ENCODE data around the gene HIVEP3. TPM values are rescaled to one million over a fixed set of nuclear protein-coding genes. Genes with fewer than 3 reads are reported as not detected.

HIVEP3 gene
- polyA plus RNA-seq, 3 donors = 3.3 to 4.0 (median 3.7) TPM

GRCh38 chr1:41894101-41894807 is 24.5 kb downstream of the HIVEP3 start:
- DNase-seq = no peak

GRCh38 chr1:41892301-41892781 is 26.4 kb downstream of the HIVEP3 start:
- DNase-seq = peak; percentile 41

- no peak for DNase-seq
Measured at GRCh38 chr1:41891199-41891896, 27.4 kb downstream of the HIVEP3 start.

GRCh38 chr1:41890825-41891198 is 27.9 kb downstream of the HIVEP3 start:
- no peak for DNase-seq

- DNase-seq = no peak
Measured at GRCh38 chr1:41889506-41890414, 29.0 kb downstream of the HIVEP3 start.

- DNase-seq = no peak
Measured at GRCh38 chr1:41888756-41889155, 30.0 kb downstream of the HIVEP3 start.

- DNase-seq = no peak
Measured at GRCh38 chr1:41887365-41887764, 31.4 kb downstream of the HIVEP3 start.

GRCh38 chr1:41884256-41885230 is 34.2 kb downstream of the HIVEP3 start:
- no peak for DNase-seq

- DNase-seq = no peak
Measured at GRCh38 chr1:41883507-41883906, 35.2 kb downstream of the HIVEP3 start.

GRCh38 chr1:41882486-41882885 is 36.2 kb downstream of the HIVEP3 start:
- DNase-seq = no peak

- no peak for DNase-seq
Measured at GRCh38 chr1:41882068-41882477, 36.6 kb downstream of the HIVEP3 start.

GRCh38 chr1:41880950-41881885 is 37.5 kb downstream of the HIVEP3 start:
- DNase-seq = no peak

GRCh38 chr1:41880261-41880660 is 38.5 kb downstream of the HIVEP3 start:
- no peak for DNase-seq

- no peak for DNase-seq
Measured at GRCh38 chr1:41879617-41880016, 39.1 kb downstream of the HIVEP3 start.

- DNase-seq = no peak
Measured at GRCh38 chr1:41878911-41879310, 39.8 kb downstream of the HIVEP3 start.

- DNase-seq = no peak
Measured at GRCh38 chr1:41878495-41878894, 40.2 kb downstream of the HIVEP3 start.

GRCh38 chr1:41876576-41877445 is 41.9 kb downstream of the HIVEP3 start:
- DNase-seq = no peak

GRCh38 chr1:41875487-41875886 is 43.2 kb downstream of the HIVEP3 start:
- no peak for DNase-seq

- no peak for DNase-seq
Measured at GRCh38 chr1:41874903-41875411, 43.8 kb downstream of the HIVEP3 start.

Data from renal pelvis (tissue), 4 donors.